MM.1S (cell line): Measurements from ENCODE around the gene LITAFD.

Source experiments
- DNase-seq: peaks from one replicate; pipeline ENCODE4 v3.0.0-alpha.2; 2015
- H2AFZ ChIP-seq: fragments of 300-600 bp; sonication (generic); 2 replicates; pipeline ENCODE4 v1.6.0; 2016; ENCODE audit warnings: antibody characterized with exemption, low read length
- H3F3A ChIP-seq: fragments of 300-600 bp; sonication (generic); 2 replicates; pipeline ENCODE4 v1.6.1; 2016; ENCODE audit warnings: mild to moderate bottlenecking, antibody characterized with exemption, low read length, moderate library complexity, mixed read lengths; ENCODE audit not compliant: insufficient read depth
- H3K27ac ChIP-seq: fragments of 300-600 bp; sonication (generic); 2 replicates; pipeline ENCODE4 v1.5.1; 2016; ENCODE audit warnings: mild to moderate bottlenecking, low read length
- H3K27me3 ChIP-seq: fragments of 300-600 bp; sonication (generic); replicated peaks from 2 replicates; pipeline ENCODE4 v1.6.0; 2016; ENCODE audit warnings: low read length; ENCODE audit not compliant: insufficient read depth
- H3K36me3 ChIP-seq: fragments of 300-600 bp; sonication (generic); replicated peaks from 2 replicates; pipeline ENCODE4 v1.6.1; 2016; ENCODE audit warnings: mild to moderate bottlenecking, low read length, mixed read lengths; ENCODE audit not compliant: insufficient read depth
- H3K4me1 ChIP-seq: fragments of 300-600 bp; sonication (generic); 2 replicates; pipeline ENCODE4 v1.6.1; 2016; ENCODE audit warnings: low read length, mixed read lengths
- H3K4me2 ChIP-seq: fragments of 300-600 bp; sonication (generic); 2 replicates; pipeline ENCODE4 v1.6.0; 2016; ENCODE audit warnings: low read depth, low read length
- H3K4me3 ChIP-seq: fragments of 300-600 bp; sonication (generic); 2 replicates; pipeline ENCODE4 v1.5.1; 2016; ENCODE audit warnings: low read length, mixed read lengths
- H3K79me2 ChIP-seq: fragments of 300-600 bp; sonication (generic); 2 replicates; pipeline ENCODE4 v1.6.1; 2016; ENCODE audit warnings: mixed run types, low read length, mixed read lengths
- H3K9ac ChIP-seq: fragments of 300-600 bp; sonication (generic); 2 replicates; pipeline ENCODE4 v1.6.1; 2016; ENCODE audit warnings: low read length, mixed read lengths
- H3K9me2 ChIP-seq: fragments of 300-600 bp; sonication (generic); replicated peaks from 2 replicates; pipeline ENCODE4 v1.6.1; 2016; ENCODE audit warnings: mild to moderate bottlenecking, low read length, mixed read lengths; ENCODE audit not compliant: insufficient read depth
- H3K9me3 ChIP-seq: fragments of 300-600 bp; sonication (generic); replicated peaks from 2 replicates; pipeline ENCODE4 v1.6.1; 2016; ENCODE audit warnings: mild to moderate bottlenecking, low read length, mixed read lengths; ENCODE audit not compliant: insufficient read depth
- H4K20me1 ChIP-seq: fragments of 300-600 bp; sonication (generic); 2 replicates; pipeline ENCODE4 v1.6.1; 2016; ENCODE audit warnings: mild to moderate bottlenecking, low read length, moderate library complexity, mixed read lengths; ENCODE audit not compliant: insufficient read depth
- CTCF ChIP-seq: fragments of 300-600 bp; sonication (generic); IDR thresholded peaks from 2 replicates; pipeline ENCODE4 v1.5.1; 2016; ENCODE audit warnings: antibody characterized with exemption, low read length, mixed read lengths
- EZH2 ChIP-seq: fragments of 300-600 bp; sonication (generic); optimal IDR thresholded peaks from 2 replicates; pipeline ENCODE3; 2017; ENCODE audit warnings: low read depth, mild to moderate bottlenecking, antibody characterized with exemption, low read length, mixed read lengths
- EZH2phosphoT487 ChIP-seq: fragments of 300-600 bp; sonication (generic); IDR thresholded peaks from 2 replicates; pipeline ENCODE4 v1.6.1; 2018; ENCODE audit warnings: antibody characterized with exemption, low read length

The LITAFD gene

GRCh38 chr16:8901320-8901861 is 19.2 kb downstream of the LITAFD start:
- H3K36me3 ChIP-seq: peaks cover 46% of the 10 kb centered on the region

GRCh38 chr16:8903004-8903403 is 20.9 kb downstream of the LITAFD start:
- Histone ChIP-seq H3F3A (peaks cover 21% of the 10 kb centered on the region), H3K4me3 (no peak overlapping the region), H3K79me2 (peaks cover 75% of the 10 kb centered on the region), H3K4me2 (no peak overlapping the region), H3K4me1 (peaks cover 19% of the 10 kb centered on the region), H3K27ac (no peak overlapping the region), H4K20me1 (peaks cover 8% of the 10 kb centered on the region; the same call in 1 of the 2 replicates), H3K36me3 (peaks cover 46% of the 10 kb centered on the region), H2AFZ (no peak overlapping the region), H3K9me3 (no peaks in the 10 kb centered on the region), H3K9me2 (no peaks in the 10 kb centered on the region), H3K27me3 (no peaks in the 10 kb centered on the region), H3K9ac (no peak overlapping the region)
- TF ChIP-seq EZH2 (no peak), CTCF (no peak), EZH2phosphoT487 (no peak)
- no peak for DNase-seq

More at GRCh38 chr16:8901320-8901861, 19.2 kb downstream of the LITAFD start:
- Histone ChIP-seq H3K4me1 (peaks cover 19% of the 10 kb centered on the region), H3K9me2 (no peaks in the 10 kb centered on the region), H3F3A (peaks cover 21% of the 10 kb centered on the region), H3K9me3 (no peaks in the 10 kb centered on the region), H3K4me3 (no peak overlapping the region), H3K27me3 (no peaks in the 10 kb centered on the region), H3K27ac (no peak overlapping the region), H3K79me2 (peaks cover 65% of the 10 kb centered on the region), H3K4me2 (no peak overlapping the region), H3K9ac (no peak overlapping the region), H4K20me1 (peaks cover 7% of the 10 kb centered on the region; the same call in 1 of the 2 replicates), H2AFZ (no peak overlapping the region)
- DNase-seq: no peak
- TF ChIP-seq EZH2phosphoT487 (no peak), CTCF (no peak), EZH2 (no peak)

GRCh38 chr16:8904018-8904430 is 21.9 kb downstream of the LITAFD start:
- no peak for DNase-seq
- Histone ChIP-seq H3F3A (peaks cover 20% of the 10 kb centered on the region), H3K79me2 (peaks cover 75% of the 10 kb centered on the region), H3K27me3 (no peaks in the 10 kb centered on the region), H3K4me2 (no peak overlapping the region), H3K4me3 (no peak overlapping the region), H2AFZ (no peak overlapping the region), H3K4me1 (peaks cover 18% of the 10 kb centered on the region), H4K20me1 (peaks cover 13% of the 10 kb centered on the region; the same call in 1 of the 2 replicates), H3K36me3 (peaks cover 42% of the 10 kb centered on the region), H3K9ac (no peak overlapping the region), H3K9me3 (no peaks in the 10 kb centered on the region), H3K9me2 (no peaks in the 10 kb centered on the region), H3K27ac (no peak overlapping the region)
- TF ChIP-seq EZH2phosphoT487 (no peak), CTCF (no peak), EZH2 (no peak)
